ENCODE measurements around the gene CLSTN2. TPM values are rescaled to one million over a fixed set of nuclear protein-coding genes. Genes with fewer than 3 reads are reported as not detected.

Gene CLSTN2
- total and polyA plus RNA-seq, 5 experiments from 2014 or later: not detected

DNA sequence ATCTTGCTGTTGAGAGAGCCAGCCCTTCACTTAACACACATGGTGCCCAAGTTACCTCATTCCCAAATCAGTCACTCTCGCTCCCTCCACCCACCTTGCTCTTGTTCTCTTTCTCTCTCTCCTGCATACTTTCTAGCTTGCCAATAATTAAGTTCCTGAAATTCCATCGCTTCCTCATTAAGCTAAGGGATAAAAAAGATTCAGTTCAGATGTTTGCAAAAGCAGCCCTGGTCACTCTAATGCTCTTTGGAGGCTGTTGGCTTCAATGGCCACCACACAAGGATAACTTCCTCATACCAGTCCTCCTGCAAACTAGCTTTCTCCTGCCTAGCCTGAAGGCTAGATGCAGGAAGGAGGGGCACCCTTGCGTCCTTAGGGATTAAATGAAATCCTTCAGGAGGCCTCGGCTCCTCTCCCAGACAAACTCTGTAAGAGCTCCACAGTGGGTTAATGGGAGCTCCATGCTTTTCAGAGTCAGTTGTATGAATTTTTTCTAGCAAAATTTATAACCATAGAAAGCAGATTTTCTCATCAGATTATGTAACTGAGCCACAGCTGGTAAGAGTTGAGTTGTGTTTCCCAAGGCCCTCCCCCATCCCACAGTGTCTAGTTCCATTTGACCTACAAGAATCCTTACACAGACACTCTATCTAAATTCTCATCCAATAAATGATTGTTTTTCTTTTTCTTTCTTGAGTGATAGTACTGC, 566.2 kb downstream of the CLSTN2 start:
- Mint-ChIP-seq H3K4me1 (no peaks in the 10 kb centered on the region), H3K27me3 (peaks cover 3 to 27% (median 10%) of the 10 kb centered on the region in 5 donors), H3K27ac (no peak overlapping the region), H3K4me3 (no peak overlapping the region), H3K9me3 (no peaks in the 10 kb centered on the region), H3K36me3 (no peaks in the 10 kb centered on the region)
- DNase-seq (no peak), ATAC-seq (no peak)
- POLR2A ChIA-PET: no interaction called here

DNA sequence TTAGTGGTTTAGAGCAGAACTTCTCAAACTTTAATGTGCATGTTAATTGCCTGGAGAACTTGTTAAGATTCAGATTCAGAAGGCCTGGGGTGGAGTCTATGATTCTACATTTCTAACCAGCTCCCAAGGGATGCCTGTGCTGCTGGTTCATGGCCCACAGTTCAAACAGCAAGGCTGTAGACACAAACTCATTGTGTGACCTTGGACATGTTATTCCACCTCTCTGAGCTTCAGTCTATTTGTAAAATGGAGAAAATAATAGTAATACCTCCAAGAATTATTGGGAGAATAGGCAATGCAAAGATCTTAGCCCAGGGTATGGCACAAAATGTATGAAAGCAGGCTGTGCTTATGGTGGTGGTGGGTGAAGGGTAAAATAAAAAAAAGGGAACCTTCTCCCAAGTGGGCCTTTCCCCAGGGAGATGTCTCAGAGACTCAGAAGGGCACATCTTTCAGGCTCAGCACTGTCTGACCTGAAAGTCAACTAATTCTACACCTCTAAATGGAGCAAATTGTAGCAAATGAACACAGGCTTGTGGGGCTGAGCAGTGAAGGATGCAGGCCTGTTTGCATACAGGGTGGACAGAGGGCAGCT, 566.9 kb downstream of the CLSTN2 start:
- POLR2A ChIA-PET: no interaction called here
- ATAC-seq (no peak), DNase-seq (no peak)
- Mint-ChIP-seq H3K9me3 (no peaks in the 10 kb centered on the region), H3K36me3 (no peaks in the 10 kb centered on the region), H3K27me3 (peaks cover 3 to 32% (median 11%) of the 10 kb centered on the region in 5 donors), H3K27ac (no peak overlapping the region), H3K4me1 (no peaks in the 10 kb centered on the region), H3K4me3 (no peak overlapping the region)

DNA sequence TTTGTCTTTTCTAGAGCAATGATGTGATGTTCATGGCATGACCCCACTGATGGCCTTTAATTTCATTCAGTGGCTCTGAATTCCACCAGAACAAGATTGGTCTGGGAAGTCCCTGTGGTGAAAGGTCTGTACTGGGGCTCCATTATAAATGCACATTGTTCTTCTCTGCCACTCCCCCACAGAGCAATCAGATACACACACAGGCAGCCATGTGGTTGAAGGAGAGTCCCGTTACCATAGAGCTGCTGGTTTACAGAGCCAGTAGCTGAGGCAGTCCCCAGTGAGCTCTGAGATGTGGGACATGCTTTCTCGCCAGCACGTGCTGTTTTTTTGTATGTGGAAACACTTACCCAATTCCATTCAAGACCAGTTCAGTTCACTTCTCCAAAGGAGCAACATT, 570.2 kb downstream of the CLSTN2 start:
- POLR2A ChIA-PET: no interaction called here

DNA sequence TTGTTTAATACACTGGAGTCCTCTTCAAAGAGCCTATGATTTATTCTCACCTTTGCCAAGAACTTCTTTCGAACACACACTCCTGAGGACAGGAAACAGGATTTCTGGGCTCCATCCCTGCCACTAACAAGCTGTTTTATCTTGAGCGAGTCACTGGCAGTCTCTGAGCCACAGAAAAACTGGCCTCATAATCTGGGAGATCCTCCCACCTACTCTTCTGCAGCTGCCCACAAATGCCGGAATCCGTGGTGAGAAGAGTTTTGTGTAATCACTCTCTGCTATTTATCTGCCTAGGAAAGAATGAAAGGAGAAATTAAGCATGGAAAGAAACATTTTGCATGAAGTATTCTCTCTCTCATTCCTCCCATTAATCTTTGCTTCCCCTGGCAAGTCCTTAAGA, 570.9 kb downstream of the CLSTN2 start:
- ATAC-seq (no peak), DNase-seq (no peak)
- no peak overlapping the region for H3K4me3 Mint-ChIP-seq
- peaks cover 7 to 44% (median 11%) of the 10 kb centered on the region in 5 donors for H3K27me3 Mint-ChIP-seq
- H3K4me1 Mint-ChIP-seq: no peaks in the 10 kb centered on the region
- POLR2A ChIA-PET: no interaction called here
- H3K27ac Mint-ChIP-seq: no peak overlapping the region
- H3K9me3 Mint-ChIP-seq: no peaks in the 10 kb centered on the region
- H3K36me3 Mint-ChIP-seq: no peaks in the 10 kb centered on the region

More for the DNA sequence above, 570.2 kb downstream of the CLSTN2 start:
- ATAC-seq (no peak), DNase-seq (no peak)
- H3K36me3 Mint-ChIP-seq: no peaks in the 10 kb centered on the region
- H3K4me1 Mint-ChIP-seq: no peaks in the 10 kb centered on the region
- H3K27me3 Mint-ChIP-seq: peaks cover 7 to 47% (median 11%) of the 10 kb centered on the region in 5 donors
- H3K27ac Mint-ChIP-seq: no peak overlapping the region
- no peak overlapping the region for H3K4me3 Mint-ChIP-seq
- no peaks in the 10 kb centered on the region for H3K9me3 Mint-ChIP-seq

DNA sequence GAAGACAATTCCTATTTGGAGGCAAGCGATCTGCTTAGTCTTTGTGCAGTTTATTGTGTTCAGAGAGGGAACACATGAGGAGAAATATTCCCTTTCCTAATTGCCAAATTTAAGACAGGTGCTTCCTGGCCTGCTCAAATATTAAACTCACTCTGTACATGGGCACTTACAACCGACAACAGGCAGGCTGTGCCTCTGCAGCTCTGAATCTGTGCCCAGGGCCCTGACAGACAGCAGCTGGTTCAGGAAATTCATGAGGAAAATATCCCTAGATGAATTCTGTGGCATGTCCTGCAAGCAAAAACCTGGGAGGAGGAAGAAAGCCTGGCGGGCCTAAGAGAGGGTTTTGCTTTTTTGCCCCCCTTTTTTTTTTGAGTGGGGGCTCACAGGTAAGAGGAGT, 573.6 kb downstream of the CLSTN2 start:
- peaks cover 4 to 33% (median 6%) of the 10 kb centered on the region in 5 donors for H3K27me3 Mint-ChIP-seq
- no peaks in the 10 kb centered on the region for H3K36me3 Mint-ChIP-seq
- ATAC-seq (no peak), DNase-seq (no peak)
- H3K9me3 Mint-ChIP-seq: peaks cover 0 to 6% (median 0%) of the 10 kb centered on the region in 9 donors
- H3K27ac Mint-ChIP-seq: no peak overlapping the region
- POLR2A ChIA-PET: no interaction called here
- no peak overlapping the region for H3K4me3 Mint-ChIP-seq
- no peaks in the 10 kb centered on the region for H3K4me1 Mint-ChIP-seq

DNA sequence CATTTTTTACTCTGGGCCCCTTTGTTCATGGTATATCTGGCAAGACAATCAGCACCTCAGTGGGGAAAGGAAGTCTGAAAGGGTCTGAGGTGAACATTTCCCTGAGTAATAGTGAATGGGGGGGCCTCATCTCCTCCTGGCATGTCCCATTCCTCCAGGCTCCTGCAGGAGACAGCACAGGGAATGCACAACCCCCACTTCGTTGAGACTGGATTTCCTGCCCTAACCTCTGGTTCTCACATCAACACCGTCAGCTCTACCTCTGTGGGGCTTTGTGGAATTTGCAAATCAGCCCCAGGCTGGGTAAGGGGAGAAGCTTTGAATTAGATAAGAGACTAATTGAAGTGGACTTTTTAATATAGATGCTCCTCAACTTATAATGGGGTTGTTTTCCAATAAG, 574.5 kb downstream of the CLSTN2 start:
- peaks cover 4 to 37% (median 12%) of the 10 kb centered on the region in 5 donors for H3K27me3 Mint-ChIP-seq
- H3K36me3 Mint-ChIP-seq: no peaks in the 10 kb centered on the region
- H3K27ac Mint-ChIP-seq: no peak overlapping the region
- DNase-seq (no peak), ATAC-seq (no peak)
- no peak overlapping the region for H3K4me3 Mint-ChIP-seq
- H3K9me3 Mint-ChIP-seq: peaks cover 0 to 12% (median 0%) of the 10 kb centered on the region in 9 donors
- POLR2A ChIA-PET: no interaction called here
- no peaks in the 10 kb centered on the region for H3K4me1 Mint-ChIP-seq

DNA sequence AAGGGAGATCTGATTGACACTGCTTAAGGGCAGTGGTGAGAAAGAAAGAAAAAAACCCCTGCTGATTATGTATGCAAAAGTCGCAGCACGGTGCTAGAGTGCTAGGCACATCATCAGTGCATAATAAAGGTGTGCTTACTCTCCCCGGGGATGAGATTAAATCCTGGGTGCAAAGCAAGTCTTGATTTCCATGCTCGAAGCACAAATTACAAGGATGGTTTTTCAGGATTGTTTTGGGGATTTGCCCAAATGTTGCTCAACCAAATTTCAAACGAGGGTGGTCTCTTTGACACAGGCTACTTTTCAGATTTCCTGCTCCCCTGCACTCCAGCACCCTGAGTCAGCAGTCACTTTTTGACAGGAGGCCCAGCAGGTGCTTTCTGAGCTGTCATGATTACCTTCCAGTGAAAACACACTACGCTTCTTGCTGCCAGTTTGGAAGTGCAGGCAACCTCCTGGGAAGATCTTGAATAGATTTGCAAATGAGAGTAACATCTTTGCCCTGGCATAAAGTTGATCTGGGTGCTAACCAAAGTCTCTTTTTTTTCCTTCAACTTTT, 575.4 kb downstream of the CLSTN2 start:
- Mint-ChIP-seq H3K36me3 (no peaks in the 10 kb centered on the region), H3K27me3 (peaks cover 4 to 37% (median 16%) of the 10 kb centered on the region in 5 donors), H3K4me3 (no peak overlapping the region), H3K9me3 (peaks cover 0 to 12% (median 0%) of the 10 kb centered on the region in 9 donors), H3K4me1 (no peaks in the 10 kb centered on the region), H3K27ac (no peak overlapping the region)
- ATAC-seq: no peak
- no peak for DNase-seq
- POLR2A ChIA-PET: no interaction called here

DNA sequence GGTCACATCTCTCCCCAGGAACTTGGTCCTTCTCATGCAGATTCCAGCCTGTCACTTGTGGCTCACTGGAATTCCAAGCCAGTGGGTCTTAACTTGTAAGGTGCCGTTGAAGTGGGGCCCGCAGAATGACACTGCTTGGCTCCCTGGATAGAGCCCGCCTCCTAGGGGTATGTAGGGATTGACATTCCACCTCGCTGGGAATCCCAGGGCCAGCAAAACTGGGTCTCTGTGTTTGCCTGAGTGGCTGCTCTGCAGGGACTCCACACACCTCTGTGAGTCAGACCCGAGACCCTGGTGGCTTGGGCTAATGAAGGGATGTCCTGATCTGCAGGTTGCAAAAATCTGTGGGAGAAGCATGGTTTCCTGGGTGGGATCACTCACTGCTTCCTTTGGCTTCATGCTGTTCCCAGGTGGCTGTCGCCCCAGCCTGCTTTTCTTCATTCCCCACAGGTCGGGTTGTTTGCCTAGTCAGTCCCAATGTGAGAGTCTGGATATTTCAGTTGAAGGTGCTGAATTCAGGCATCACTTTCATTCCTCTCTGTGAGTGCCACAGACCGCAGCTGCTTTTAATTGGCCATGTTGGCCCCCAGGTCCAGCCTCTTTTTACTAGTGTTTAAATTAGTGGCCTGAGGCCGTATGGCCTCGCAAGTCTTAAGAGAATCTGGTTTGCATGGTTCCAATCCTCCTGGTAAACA, 586.9 kb downstream of the CLSTN2 start:
- POLR2A ChIA-PET: no interaction called here
- peaks cover 0 to 30% (median 0%) of the 10 kb centered on the region in 3 donors for H3K36me3 Mint-ChIP-seq
- H3K27ac Mint-ChIP-seq: no peak overlapping the region
- no peaks in the 10 kb centered on the region for H3K4me1 Mint-ChIP-seq
- no peak for ATAC-seq
- DNase-seq: no peak
- no peak overlapping the region for H3K4me3 Mint-ChIP-seq
- H3K9me3 Mint-ChIP-seq: peaks cover 13 to 66% (median 27%) of the 10 kb centered on the region in 9 donors
- H3K27me3 Mint-ChIP-seq: peaks cover 20 to 75% (median 31%) of the 10 kb centered on the region in 5 donors

DNA sequence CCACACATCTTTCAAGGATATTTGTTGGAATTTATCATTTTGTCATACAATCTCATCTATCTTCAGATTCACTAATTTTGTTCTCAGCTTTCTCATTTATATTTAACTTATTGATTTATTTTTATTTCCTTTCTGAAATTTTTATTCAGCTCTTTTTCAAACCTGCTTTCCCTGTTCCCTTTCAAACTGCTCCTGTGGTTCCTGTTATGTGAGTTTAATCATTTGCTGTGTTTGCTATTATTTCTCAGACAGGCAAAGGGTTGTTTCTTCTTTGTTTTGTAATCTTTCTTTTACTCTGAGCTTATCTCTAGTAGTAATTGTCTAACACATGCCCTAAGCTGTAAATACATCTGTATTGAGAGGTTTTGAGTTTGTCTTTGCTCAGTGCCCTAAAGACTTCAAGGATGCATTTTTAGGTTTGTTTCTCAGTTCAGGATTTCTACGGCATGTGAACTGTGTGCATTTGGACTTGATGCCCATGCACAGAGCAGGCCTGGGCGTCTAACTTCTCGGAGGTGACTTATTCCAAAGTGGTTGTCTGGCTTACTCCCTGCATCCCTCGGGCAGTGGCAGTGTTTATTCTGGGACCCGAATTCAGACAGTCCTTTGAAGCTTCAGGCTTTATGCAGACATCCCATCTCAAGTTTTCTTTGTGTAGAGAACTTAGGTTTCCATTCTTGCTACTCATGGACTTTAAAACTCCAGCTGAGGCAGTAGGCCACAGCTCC, 587.8 kb downstream of the CLSTN2 start:
- H3K4me3 Mint-ChIP-seq: no peak overlapping the region
- peaks cover 15 to 66% (median 29%) of the 10 kb centered on the region in 5 donors for H3K27me3 Mint-ChIP-seq
- POLR2A ChIA-PET: no interaction called here
- no peak overlapping the region for H3K27ac Mint-ChIP-seq
- H3K4me1 Mint-ChIP-seq: no peaks in the 10 kb centered on the region
- DNase-seq: no peak
- no peak for ATAC-seq
- peaks cover 9 to 57% (median 20%) of the 10 kb centered on the region in 9 donors for H3K9me3 Mint-ChIP-seq
- H3K36me3 Mint-ChIP-seq: peaks cover 0 to 23% (median 0%) of the 10 kb centered on the region in 3 donors

DNA sequence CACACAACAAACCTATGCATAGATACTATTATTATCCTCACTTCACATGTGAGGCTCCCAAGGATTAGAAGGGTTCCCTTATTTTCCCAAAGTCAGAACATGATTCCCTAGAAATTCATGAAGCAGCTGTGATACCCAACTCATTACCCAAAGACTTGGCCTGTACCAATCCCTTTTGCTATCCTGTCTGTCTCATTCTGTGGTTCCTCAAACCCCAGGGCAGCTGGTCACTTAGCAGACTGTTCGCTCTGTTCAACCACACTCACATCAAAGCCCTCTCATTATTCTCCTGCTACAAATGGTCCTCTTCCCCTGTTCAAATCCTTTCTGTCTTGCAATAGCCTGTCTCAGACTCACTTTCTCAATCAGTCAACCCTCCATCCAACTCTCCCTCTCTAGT, 588.6 kb downstream of the CLSTN2 start:
- Mint-ChIP-seq H3K27me3 (peaks cover 15 to 58% (median 29%) of the 10 kb centered on the region in 5 donors), H3K36me3 (peaks cover 0 to 15% (median 0%) of the 10 kb centered on the region in 3 donors)
- POLR2A ChIA-PET: no interaction called here

DNA sequence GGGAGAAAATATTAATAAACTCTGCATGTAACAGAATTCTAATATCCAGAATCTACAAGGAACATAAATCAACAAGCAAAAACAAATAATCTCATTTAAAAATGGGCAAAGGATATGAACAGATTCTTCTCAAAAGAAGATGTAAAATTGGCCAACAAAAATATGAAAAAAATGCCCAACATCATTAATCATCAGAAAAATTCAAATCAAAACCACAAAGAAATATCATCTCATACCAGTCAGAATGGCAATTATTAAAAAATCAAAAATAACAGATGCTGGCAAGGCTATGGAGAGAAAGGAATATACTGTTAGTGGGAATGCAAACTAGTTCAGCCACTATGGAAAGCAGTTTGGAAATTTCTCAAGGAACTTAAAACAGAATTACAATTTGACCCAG, 592.2 kb downstream of the CLSTN2 start:
- Mint-ChIP-seq H3K27ac (no peak overlapping the region), H3K27me3 (peaks cover 10 to 31% (median 16%) of the 10 kb centered on the region in 5 donors), H3K9me3 (peaks cover 0 to 33% (median 5%) of the 10 kb centered on the region in 9 donors), H3K4me1 (no peaks in the 10 kb centered on the region), H3K36me3 (peaks cover 0 to 5% (median 0%) of the 10 kb centered on the region in 3 donors), H3K4me3 (no peak overlapping the region)
- DNase-seq (no peak), ATAC-seq (no peak)
- POLR2A ChIA-PET: no interaction called here

More for the DNA sequence above, 588.6 kb downstream of the CLSTN2 start:
- no peak for ATAC-seq
- Mint-ChIP-seq H3K4me1 (no peaks in the 10 kb centered on the region), H3K4me3 (no peak overlapping the region), H3K27ac (no peak overlapping the region), H3K9me3 (peaks cover 6 to 49% (median 14%) of the 10 kb centered on the region in 9 donors)
- DNase-seq: no peak

DNA sequence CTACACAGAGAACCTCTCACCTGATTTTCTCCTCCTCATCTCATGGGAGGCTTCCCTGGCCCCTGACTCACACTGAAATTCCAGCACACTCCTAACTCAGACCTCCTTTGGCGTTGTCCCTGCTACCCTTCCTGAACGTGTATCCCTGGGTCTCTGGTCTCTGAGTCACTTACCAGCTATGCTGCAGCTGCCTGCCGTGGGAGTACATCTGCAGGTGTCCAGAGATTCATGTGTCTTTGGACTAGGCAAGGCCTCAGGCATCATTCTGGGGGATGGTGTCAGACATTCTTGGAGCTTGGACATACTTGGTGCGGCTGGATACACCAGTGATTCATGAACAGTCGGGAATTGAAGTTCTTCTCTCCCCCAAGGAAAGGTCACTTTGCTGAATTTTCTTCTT, 594.1 kb downstream of the CLSTN2 start:
- Mint-ChIP-seq H3K27ac (no peak overlapping the region), H3K27me3 (peaks cover 0 to 14% (median 9%) of the 10 kb centered on the region in 5 donors), H3K36me3 (no peaks in the 10 kb centered on the region), H3K9me3 (peaks cover 0 to 25% (median 3%) of the 10 kb centered on the region in 9 donors), H3K4me3 (no peak overlapping the region), H3K4me1 (no peaks in the 10 kb centered on the region)
- POLR2A ChIA-PET: no interaction called here
- ATAC-seq: no peak
- no peak for DNase-seq
